ENCODE measurements around the gene FBXO22. TPM values are rescaled to one million over a fixed set of nuclear protein-coding genes. Genes with fewer than 3 reads are reported as not detected.

Gene FBXO22
- total and polyA plus RNA-seq, 2 of the 13 experiments (the other 11 are each of a cell fraction or from before 2014, with no cell fraction given), result 45.7 to 112 TPM

- Histone ChIP-seq H3K9me3 (ENCODE audit: low read length) (no peaks in the 10 kb centered on the region), H3K27me3 (ENCODE audit: control insufficient read depth in 1 of 2, insufficient read depth in 2 of 2, low read length in 2 of 2) (no peaks in the 10 kb centered on the region), H4K20me1 (ENCODE audit: insufficient read depth, low read length) (no peaks in the 10 kb centered on the region), H3K79me2 (ENCODE audit: insufficient read depth, low read length) (no peaks in the 10 kb centered on the region), H3K27ac (ENCODE audit: extremely low read length, insufficient read depth, low read length) (no peak overlapping the region), H2AFZ (ENCODE audit: low read length) (no peak overlapping the region), H3K4me2 (ENCODE audit: low read depth, low read length) (no peak overlapping the region), H3K4me3 (replicated peaks in 1 of 3; ENCODE audit: insufficient read depth in 1 of 3, low read depth in 2 of 3, low read length in 3 of 3) (no peak overlapping the region), H3K36me3 (replicated peaks in 1 of 2; ENCODE audit: control insufficient read depth in 1 of 2, insufficient read depth in 2 of 2, low read length in 2 of 2) (no peaks in the 10 kb centered on the region), H3K9ac (ENCODE audit: insufficient read depth, low read depth, low read length) (no peak overlapping the region), H3K4me1 (ENCODE audit: insufficient read depth, low read length) (no peaks in the 10 kb centered on the region; the same call in 1 of the 2 replicates)
- 0 out of 2 replicates have a peak, but pooled peaks have one; percentile 65 for TF ChIP-seq PAF1 (CRISPR knock-in tag; IDR thresholded peaks at IDR 0.05)
- TF ChIP-seq, protein P1, sequence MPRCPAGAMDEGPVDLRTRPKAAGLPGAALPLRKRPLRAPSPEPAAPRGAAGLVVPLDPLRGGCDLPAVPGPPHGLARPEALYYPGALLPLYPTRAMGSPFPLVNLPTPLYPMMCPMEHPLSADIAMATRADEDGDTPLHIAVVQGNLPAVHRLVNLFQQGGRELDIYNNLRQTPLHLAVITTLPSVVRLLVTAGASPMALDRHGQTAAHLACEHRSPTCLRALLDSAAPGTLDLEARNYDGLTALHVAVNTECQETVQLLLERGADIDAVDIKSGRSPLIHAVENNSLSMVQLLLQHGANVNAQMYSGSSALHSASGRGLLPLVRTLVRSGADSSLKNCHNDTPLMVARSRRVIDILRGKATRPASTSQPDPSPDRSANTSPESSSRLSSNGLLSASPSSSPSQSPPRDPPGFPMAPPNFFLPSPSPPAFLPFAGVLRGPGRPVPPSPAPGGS (CRISPR knock-in tag; IDR thresholded peaks at IDR 0.05), result no peak
- BruUV-seq (replicated peaks), result no TSS peak
- WGBS (ENCODE audit: low lambda C conversion rate), result 82% methylated on average over 5 of the region's 5 CpGs
- no peak for DNase-seq (ENCODE audit: low spot score)
- ChIA-PET CTCF (ENCODE audit: low intra/inter-chr PET ratio, low total read pairs) (no interaction called here), POLR2A (no interaction called here)
- intact Hi-C loops (cut with micrococcal nuclease; ENCODE audit: unreplicated experiment) (no loop called here), in situ Hi-C loops (cut with HindIII; ENCODE audit: extremely low pct_ligation_motif_present, low pct_unique_long_range_greater_than_20kb) (no loop called here)
- peak; percentile 22; the same call in 1 of the 3 replicates for ATAC-seq
- FAIRE-seq, result no peak
Observed at GRCh38 chr15:75943246-75943645, 39.6 kb downstream of the FBXO22 start.

GRCh38 chr15:75943713-75944215, 40.1 kb downstream of the FBXO22 start:
- ATAC-seq (peak; percentile 40), DNase-seq (ENCODE audit: low spot score) (no peak), FAIRE-seq (no peak)
- POLR2A ChIA-PET, result no interaction called here
- Histone ChIP-seq H3K27ac (ENCODE audit: extremely low read length, insufficient read depth, low read length) (no peak overlapping the region), H3K4me1 (ENCODE audit: insufficient read depth, low read length) (no peaks in the 10 kb centered on the region; the same call in 1 of the 2 replicates), H4K20me1 (ENCODE audit: insufficient read depth, low read length) (no peaks in the 10 kb centered on the region), H3K9ac (ENCODE audit: insufficient read depth, low read depth, low read length) (no peak overlapping the region), H3K36me3 (replicated peaks in 1 of 2; ENCODE audit: control insufficient read depth in 1 of 2, insufficient read depth in 2 of 2, low read length in 2 of 2) (no peaks in the 10 kb centered on the region), H3K4me3 (replicated peaks in 1 of 3; ENCODE audit: insufficient read depth in 1 of 3, low read depth in 2 of 3, low read length in 3 of 3) (no peak overlapping the region), H3K9me3 (ENCODE audit: low read length) (no peaks in the 10 kb centered on the region), H2AFZ (ENCODE audit: low read length) (no peak overlapping the region), H3K4me2 (ENCODE audit: low read depth, low read length) (no peak overlapping the region), H3K27me3 (ENCODE audit: control insufficient read depth in 1 of 2, insufficient read depth in 2 of 2, low read length in 2 of 2) (no peaks in the 10 kb centered on the region), H3K79me2 (ENCODE audit: insufficient read depth, low read length) (no peaks in the 10 kb centered on the region)
- WGBS (ENCODE audit: low lambda C conversion rate), result 65% methylated on average over 1 of the region's 1 CpG
- BruUV-seq (replicated peaks), result no TSS peak
- CTCF ChIA-PET (ENCODE audit: low intra/inter-chr PET ratio, low total read pairs), result no interaction called here
- intact Hi-C loops (cut with micrococcal nuclease; ENCODE audit: unreplicated experiment), result no loop called here
- no peak for TF ChIP-seq FLYWCH1 (CRISPR knock-in tag; IDR thresholded peaks at IDR 0.05)
- 0 out of 2 replicates have a peak, but pooled peaks have one; percentile 47 for TF ChIP-seq POLR2G (IDR thresholded peaks at IDR 0.05; ENCODE audit: low read depth, low read length)
- in situ Hi-C loops (cut with HindIII; ENCODE audit: extremely low pct_ligation_motif_present, low pct_unique_long_range_greater_than_20kb), result no loop called here

Measured in HepG2 (cell line).